Measurements from ENCODE around the gene EGR4.

EGR4 gene

DNA sequence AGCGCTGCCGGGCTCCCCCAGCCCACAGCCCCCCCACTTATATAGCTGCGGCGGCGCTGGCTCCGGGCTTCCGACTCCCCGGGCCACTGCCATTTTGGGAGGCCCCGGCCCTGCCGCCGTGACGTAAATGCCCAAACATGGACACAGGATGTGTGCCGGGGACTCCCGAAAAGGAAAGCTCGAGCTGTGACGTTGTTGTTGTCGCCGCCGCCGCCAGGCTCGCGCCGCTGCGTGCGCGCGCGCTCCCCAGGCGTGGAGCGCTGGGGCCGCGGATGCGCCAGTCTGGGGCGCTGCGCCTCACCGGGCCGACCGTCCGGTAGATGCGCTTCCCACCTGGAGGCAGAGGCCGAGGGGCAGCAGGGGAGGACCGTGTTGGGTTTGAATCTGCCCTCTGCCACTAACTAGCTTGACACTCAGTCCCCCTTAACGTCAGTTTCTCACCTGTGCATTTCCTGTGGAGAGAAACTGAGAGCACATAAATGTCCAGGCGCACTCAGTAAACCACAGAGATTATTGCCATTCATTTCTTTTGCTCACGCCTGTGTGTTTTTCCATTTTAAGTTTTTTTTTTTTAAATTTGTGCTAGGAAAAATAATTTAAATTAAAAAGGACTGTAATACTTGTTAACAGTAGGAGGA is at the start of gene EGR4:
EGR4 (minus strand) TSS at position 15 of the 638 bp plus-strand sequence. CDS start 231 bp downstream, outside the sequence.
- DNase-seq (ENCODE audit: low read depth in 2 of 2): peak; percentile 65 to 72

DNA sequence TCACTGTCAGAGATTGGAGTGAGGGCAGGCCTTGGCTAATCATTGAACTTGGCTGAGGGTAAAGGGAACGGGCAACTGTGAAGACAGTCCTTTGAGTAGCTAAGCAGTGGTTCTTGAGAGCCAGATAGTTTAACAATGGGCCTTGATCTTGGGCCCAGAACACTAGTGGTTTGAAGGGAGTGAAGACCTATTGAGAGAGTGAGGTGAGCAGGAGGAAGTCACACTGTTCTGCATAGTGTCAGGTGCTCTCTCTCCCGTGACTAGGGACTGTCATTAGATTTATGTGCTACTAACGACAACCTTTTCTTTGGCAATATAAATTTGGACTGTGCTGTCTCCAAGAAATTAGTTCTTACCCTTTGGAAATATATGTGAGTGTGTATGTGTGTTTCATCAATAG is 47.7 kb upstream of the EGR4 start:
- no peak for DNase-seq (ENCODE audit: low read depth in 2 of 2)

DNA sequence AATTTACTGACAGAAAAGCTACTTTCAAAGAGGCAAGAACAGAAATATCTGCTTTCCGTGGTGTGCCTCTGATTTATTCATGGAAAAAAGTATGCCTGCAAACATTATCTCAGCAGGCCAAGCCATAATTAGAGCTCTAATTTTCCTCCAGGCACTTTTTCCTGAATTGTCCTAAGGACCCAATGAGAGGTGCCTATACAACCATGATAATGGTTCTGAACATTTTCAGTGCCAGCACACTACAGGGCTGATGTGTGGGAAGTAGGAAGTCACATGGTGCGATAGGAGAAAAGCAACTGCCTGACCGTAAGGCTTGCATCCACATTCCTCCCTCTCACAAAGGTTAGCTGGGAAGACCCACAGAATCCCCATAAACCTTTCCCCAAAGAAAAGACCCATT is 45.9 kb upstream of the EGR4 start:
- no peak for DNase-seq (ENCODE audit: low read depth in 2 of 2)

DNA sequence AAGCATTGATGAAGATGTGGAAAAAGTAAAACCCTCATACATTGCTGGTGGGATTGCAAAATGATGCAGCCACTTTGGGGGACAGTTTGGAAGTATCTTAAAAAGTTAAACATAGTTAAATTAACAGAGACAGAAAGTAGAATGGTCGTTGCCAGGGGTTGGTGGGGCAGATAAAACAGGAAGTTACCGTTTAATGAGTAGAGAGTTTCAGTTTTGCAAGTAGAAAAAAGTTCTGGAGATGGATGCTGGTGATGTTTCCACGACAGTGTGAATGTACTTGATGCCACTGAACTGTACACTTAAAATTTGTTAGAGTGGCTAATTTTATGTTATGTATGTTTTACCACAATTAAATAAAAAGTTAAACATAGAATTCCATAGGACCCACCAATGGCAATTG is 44.5 kb upstream of the EGR4 start:
- no peak for DNase-seq (ENCODE audit: low read depth in 2 of 2)

DNA sequence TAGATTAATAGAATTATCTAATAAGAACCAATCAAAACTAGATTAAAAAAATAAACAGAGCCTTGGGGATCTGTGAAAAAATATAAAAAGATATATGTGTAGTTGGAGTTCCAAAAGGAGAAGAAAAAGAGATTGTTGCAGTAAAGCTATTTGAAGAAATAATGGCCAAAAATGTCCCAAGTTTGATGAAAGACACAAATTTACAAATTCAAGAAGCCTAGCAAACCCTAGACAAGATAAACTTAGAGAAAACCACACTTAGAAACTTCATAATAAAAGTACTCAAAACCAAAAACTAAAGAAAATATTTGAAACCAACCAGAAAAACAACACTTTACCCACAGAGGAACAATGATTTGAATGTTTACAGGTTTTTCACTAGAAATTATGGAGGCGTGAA is 41.3 kb upstream of the EGR4 start:
- no peak for DNase-seq (ENCODE audit: low read depth in 2 of 2)

DNA sequence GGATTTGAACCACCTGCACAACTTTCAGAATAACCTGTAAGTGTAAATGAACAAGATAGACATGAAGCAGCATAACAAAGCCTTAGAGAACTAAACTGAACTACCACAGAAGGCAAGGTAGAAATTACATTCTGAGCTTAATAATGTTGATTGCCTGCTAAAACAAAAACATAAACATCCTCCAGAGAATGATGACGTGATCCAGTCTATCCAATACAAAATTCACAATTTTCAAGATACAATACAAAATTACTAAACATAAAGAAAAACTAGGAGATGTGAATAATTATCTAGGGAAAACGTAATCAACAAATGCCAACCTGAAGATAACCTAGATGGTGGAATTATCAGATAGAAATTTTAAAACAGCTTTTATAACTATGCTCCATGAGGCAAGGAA is 40.7 kb upstream of the EGR4 start:
- no peak for DNase-seq (ENCODE audit: low read depth in 2 of 2)

DNA sequence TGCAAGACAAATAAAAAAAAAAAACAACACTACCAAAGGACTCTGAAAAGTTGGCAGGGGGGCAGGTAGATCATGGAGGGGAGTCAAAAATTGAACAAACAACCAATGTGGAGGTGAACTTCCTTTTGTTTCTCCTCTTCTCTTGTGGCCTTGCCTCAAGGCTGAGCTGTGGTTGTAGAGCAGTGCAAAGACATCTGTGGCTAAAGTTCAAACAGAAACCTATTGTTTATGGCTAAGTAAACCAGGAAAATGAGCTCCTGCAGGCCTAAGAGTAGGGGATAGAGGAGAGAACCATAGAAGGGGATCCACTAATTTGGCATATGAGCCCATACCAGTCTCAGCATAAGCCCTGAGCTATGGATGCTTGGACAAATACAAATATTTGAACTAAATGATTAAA is 40.2 kb upstream of the EGR4 start:
- DNase-seq (ENCODE audit: low read depth in 2 of 2): no peak

DNA sequence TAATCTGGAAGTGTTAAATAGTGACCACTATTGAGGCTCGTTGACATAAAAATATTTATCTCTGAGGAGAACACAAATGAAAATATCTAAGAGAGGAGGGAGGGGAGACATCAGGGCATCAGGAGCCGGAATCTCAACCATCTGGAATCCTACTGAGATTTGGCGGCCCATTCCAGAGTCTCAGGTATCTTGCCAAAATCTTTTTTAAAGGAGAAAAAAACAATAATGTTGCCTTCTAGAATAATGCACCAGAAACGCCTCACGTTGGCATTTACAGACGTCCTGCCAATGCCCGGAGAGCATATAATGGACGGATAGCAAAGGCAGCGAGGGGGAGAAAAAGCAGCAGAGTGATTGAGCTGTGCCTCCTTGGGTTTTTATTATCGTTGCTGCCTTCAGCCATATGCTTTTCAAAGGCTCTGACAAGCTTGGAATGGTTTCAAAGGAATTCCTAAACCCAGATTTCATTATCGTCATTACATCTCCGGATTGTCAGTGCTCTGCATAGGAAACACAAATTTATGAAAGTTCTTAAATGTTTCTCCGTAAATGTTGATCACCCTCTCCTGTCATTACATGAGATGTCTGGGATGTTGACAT is 30.9 kb upstream of the EGR4 start:
- no peak for DNase-seq (ENCODE audit: low read depth in 2 of 2)

DNA sequence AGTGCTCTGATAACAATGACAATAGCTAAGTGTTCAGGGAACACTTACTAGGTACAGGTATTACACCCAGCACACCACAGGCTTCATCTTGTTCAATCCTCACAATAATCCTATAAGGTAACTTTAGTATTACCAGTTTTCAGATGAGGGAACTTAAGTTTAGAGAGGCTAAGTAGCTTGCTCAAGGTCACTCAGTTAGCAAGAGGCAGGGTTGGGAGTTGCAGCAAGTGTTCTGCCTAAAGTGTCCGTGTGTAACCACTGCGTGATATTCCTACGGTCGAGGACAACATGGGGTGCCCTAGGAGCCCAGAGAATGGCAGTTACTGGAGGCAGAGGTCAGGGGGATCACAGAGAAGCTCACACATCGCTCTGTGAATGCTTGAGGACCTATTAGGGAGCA is 30.2 kb upstream of the EGR4 start:
- DNase-seq (ENCODE audit: low read depth in 2 of 2): no peak

DNA sequence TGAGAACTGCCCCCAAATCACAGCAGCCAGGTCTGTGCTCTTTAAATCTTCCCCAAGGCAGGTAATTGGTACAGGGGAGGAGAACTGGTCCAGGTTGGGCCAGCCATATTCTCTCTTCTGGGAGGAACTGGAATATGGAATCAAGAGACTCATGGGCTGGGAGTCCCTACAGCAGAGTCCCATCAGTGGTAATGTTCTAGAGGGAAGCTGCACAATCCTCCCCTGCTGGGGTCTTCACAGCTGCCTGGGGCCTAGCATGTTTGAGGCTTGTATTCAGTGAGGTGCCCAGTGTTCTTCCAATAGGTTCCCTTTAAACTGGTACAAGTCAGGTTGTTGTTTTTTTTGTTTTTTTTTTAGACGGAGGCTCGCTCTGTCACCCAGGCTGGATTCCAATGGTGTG is 21.1 kb upstream of the EGR4 start:
- DNase-seq (ENCODE audit: low read depth in 2 of 2): no peak

DNA sequence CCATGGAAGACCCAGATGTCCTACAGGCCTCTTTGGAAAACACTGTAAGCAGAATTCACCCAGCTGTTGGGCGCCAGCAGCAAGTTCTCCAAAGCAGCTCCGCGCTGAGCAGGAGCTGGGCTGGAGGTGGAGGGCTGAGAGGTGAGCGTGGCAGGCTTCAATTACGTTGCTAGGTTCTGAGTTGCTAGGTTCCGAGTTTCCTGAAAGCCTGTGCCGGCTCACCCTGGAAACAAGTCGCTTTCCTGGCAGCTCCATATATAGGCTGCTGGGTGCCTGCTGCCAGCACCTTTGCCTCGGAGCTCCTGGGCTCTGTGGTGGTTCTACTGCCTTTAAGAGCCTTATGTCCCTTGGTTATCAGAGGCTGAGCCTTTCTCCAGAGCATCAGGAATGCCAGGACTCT is 14.4 kb upstream of the EGR4 start:
- no peak for DNase-seq (ENCODE audit: low read depth in 2 of 2)

DNA sequence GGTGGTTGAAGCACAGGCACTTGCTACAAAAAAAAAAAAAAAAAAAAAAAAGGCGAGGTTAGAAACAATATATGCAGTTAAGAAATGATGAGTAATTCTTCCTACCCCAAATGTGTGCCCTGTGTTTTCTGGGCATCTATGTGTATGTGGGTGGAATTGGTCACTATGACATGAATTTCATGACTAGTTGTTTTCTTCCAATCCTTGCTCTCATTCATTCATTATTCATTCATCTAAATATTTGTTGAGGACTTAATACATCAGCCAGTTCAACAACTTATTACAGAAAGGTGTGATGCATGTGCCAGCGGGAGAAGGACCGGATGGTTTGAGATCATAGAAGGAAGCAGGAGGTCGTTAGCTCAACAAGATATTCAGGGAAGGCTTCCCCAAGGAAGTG is 8.3 kb upstream of the EGR4 start:
- no peak for DNase-seq (ENCODE audit: low read depth in 2 of 2)

DNA sequence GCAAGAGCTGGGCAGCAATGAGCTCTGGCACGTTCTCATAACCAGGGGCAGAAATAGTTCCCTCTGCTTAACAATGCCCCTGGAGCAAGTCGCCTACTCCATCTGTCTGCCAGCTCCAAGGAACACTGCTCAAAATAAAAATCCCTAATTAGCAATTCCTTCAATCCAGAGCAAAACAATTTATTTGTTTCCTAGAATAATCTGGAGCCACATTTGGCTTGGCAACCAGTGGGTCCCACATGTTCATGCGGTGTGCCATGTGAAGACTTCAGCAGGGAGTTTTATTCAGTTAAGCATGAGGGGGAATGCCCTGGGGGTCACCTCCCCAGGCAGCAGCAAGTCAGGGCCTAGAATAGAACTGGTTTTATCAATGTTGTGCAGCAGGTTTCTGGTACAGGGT is 7.6 kb upstream of the EGR4 start:
- no peak for DNase-seq (ENCODE audit: low read depth in 2 of 2)

DNA sequence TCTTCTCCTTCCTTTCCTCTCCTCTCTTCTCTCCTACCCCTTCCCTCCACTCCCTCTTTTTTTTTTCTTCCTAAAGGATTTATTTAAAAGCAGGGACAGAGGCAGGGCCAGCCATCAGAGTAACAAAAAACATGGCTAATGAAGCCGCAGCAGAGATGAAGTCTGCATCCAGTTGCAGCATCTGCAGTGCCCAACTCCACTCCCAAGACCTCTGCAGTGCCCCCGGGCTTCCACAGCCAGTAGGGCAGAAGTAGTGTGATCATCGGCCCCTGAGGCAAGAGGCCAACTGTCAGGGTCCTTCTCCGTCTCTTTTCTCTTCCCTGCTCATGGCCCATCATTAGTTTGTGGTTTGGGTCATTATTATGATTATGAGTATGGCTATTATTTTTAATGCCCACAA is 4.2 kb upstream of the EGR4 start:
- no peak for DNase-seq (ENCODE audit: low read depth in 2 of 2)

DNA sequence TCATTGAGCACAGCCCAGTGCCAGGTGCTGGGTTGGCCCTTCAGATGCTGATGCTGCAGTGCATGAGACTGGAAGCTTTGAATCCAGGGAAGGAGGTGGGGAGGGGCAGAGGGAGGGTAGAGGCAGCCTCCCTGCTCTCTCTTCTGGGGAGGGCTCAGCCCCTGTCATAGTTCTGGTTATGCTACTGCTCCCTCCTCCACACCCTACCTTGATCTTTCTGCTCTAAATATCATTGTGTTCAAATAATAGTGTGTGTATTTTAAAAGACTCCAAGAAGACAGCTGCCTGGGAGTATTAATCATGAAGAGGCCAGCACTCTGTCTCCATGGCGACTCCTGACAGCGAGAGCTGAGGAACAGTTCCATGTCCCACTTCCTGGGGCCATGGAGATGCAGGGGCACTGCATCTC is 3.8 kb upstream of the EGR4 start:
- DNase-seq (ENCODE audit: low read depth in 2 of 2): no peak

DNA sequence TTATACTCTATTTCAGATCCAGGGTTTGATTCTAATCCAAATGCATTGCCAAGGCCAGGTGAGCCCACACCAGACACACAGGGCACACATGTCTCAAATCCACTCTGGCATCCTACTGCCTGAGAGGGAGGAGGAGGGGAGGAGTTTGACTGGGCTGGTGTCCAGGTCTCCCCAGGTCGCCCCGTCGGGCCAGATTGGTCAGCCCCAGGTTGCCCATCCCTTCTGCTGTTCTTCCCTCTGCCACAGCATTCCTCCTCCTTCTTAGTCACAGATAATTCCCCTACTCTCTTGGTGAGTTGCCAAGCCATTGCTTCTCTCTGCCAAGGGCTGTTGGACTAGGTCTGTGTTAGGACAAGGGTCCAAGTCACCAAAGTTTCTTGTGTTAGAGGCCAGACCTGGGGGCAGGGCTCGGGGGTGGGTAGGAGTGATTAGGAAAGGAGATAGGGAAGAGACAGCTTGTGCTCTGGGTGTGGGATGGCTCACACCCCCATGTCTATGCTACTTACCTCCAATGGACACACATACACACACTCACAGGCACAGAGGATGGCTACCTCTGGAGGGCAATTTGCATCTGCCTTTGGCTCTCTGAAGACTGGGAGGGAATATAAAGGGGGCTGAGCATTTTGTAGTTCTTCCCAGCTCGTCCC is 2.5 kb upstream of the EGR4 start:
- no peak for DNase-seq (ENCODE audit: low read depth in 2 of 2)

DNA sequence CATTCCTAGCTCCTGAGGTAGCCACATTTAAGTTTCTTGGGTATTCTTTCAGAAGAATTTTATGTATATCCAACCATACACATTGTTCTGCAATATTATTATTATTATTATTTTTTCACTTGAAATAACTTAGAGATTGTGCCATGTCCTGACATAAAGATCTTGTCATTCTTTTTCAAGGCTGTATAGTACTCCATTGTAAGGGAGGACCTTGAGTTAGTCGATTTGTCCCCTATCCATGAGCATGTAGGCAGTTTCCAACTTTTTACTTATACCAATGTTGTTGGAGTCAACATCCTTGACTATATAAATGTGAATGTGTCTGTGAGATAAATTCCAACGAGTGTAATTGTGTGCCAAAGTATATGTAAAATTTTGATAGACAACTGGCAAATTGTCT is 891 bp upstream of the EGR4 start:
- no peak for DNase-seq (ENCODE audit: low read depth in 2 of 2)

DNA sequence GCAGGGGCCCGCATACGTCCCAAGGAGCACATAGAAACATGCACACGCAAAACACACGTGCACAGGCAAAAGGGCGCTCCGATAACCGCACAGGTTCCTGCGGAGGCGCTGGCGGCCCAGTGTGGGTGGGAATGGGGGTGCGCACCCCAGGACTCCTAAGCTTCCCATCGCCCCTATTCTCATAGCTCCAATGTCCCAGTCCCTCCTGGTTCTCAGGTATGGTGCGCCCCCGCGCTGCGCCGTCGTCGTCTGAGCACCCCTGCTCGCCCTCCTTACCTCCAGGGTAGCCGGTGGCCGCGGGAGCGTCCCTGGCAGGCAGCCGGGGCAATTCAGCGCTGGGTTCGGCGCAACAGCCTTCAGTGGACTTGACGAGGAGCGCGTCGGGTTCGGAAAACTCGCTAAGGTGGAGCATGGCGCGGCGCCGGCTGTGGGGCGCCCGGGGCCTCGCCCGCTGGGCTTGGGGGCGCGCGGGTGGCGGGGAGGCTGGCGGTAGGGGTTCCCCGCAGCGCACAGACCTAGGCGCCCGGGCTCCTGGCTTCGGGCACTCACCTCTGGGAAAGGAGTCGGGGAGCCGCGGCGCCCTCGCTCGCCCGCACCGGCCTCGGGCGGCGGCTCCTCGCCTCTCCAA is 328 bp downstream of the EGR4 start:
- DNase-seq (ENCODE audit: low read depth in 2 of 2): no peak

DNA sequence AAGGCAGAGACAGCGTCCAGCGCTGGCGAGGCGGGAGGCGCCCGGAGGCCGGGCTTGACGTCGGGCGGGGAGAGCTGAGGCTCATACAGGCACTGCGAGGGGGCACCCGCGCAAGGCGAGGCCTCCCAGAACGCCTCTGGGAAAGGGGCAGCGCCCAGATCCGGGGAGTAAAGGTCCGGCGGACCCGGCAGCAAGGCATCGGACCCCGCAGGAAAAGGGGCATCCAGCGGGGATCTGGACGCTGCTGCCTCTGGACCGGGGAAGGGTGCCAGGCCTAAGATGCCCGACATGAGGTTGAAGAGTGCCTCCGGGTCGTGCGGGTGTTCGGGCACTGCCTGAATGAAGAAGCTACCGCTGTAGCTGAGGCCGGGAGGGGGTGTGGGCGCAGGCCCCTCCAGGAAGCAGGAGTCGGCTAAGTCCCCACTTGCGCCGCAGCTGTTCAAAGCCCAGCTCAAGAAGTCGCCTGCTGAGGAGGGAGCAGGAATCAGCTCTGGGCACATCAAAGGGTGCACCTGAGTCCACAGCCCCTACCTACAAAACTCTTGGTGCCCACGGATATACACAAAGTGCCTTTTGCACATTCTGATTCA is 937 bp downstream of the EGR4 start:
- DNase-seq (ENCODE audit: low read depth in 2 of 2): no peak

DNA sequence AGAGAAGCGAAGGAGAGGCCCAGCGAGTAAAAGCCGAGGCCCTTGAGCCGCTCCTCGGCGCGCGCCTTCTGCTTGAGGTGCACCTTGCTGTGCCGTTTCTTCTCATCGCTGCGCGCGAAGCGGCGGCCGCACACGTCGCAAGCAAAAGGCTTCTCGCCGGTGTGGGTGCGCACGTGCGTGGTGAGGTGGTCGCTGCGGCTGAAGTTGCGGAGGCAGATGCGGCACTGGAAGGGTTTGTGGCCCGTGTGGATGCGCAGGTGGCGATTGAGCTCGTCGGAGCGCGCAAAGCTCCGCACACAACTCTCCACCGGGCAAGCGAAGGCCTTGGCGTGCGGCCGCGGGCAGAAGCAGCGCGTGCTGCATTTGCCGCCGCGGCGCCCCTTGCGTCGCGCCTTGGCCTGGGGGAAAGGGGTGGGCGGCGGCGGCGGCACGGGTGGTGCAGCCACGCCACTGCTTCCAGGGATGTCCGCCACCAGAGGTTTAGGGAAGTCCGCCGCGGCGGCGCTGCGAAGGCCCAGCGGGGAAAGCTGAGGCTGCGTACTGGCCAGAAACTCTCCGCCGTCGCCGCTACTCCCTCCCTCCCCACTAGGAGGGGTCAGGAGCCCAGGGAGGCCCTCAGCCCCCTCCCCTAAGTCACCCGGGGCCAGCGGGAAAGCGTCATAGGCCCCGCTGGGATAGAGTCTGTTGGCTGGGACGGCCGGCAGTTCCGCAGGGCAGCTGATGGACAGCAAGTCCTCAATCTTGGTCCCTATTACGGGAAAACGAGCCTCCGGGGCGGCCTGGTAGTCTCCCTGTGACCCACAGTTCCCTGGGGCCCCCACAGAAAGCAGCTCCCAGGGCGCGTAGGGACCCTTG is 1.7 kb downstream of the EGR4 start:
- DNase-seq (ENCODE audit: low read depth in 2 of 2): no peak

DNA sequence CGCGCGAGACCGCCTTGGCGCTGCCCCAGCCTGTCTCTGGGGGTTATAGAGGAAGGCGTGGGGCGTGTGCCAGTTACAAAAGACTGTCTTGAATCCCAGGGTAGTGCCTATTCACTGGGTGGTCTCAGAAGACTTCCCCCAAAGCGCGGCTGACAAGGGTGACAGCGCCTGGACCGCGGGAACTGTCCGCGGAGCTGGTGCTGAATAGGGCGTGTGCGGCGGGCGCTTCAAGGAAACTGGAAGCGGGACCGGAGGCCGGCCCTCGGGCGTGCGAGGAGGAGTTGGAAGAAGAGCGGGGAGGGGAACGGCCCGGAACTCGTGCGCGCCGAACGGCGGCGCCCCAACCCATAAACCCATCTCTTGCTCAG is 2.3 kb downstream of the EGR4 start:
- DNase-seq (ENCODE audit: low read depth in 2 of 2): no peak

Measured in stimulated activated CD8-positive, alpha-beta memory T cell treated with anti-CD3 and anti-CD28 coated beads, Interleukin-7, amount 100 ng/mL, for 1 hour (primary cell).